Measurements from ENCODE around the gene NEURL1. TPM values are rescaled to one million over a fixed set of nuclear protein-coding genes. Genes with fewer than 3 reads are reported as not detected.

The NEURL1 gene
- total RNA-seq, 1 experiment from 2014 or later = 4.8 TPM

GRCh38 chr10:103592186-103593021 is 98.9 kb downstream of the NEURL1 start:
- H3K27me3 ChIP-seq (ENCODE audit: insufficient read depth, low read depth) = no peaks in the 10 kb centered on the region
- CTCF ChIA-PET = interaction anchor here (0.6 kb wide), 3 partner anchors 107 to 758 kb away, joined by 3 to 6 read pairs (median 4); no protein-coding TSS in a partner anchor
- TF ChIP-seq EZH2 (IDR thresholded peaks at IDR 0.05; ENCODE audit: low read depth) = no peak
- TF ChIP-seq, protein P1, sequence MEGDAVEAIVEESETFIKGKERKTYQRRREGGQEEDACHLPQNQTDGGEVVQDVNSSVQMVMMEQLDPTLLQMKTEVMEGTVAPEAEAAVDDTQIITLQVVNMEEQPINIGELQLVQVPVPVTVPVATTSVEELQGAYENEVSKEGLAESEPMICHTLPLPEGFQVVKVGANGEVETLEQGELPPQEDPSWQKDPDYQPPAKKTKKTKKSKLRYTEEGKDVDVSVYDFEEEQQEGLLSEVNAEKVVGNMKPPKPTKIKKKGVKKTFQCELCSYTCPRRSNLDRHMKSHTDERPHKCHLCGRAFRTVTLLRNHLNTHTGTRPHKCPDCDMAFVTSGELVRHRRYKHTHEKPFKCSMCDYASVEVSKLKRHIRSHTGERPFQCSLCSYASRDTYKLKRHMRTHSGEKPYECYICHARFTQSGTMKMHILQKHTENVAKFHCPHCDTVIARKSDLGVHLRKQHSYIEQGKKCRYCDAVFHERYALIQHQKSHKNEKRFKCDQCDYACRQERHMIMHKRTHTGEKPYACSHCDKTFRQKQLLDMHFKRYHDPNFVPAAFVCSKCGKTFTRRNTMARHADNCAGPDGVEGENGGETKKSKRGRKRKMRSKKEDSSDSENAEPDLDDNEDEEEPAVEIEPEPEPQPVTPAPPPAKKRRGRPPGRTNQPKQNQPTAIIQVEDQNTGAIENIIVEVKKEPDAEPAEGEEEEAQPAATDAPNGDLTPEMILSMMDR (conservative IDR thresholded peaks at IDR 0.05) = peak; percentile 74
- H2AFZ ChIP-seq = no peak overlapping the region
- H3K4me3 ChIP-seq = no peak overlapping the region
- H3K79me2 ChIP-seq (ENCODE audit: low read depth) = no peaks in the 10 kb centered on the region
- H3K9me2 ChIP-seq (ENCODE audit: insufficient read depth) = no peaks in the 10 kb centered on the region
- H3K27ac ChIP-seq = no peak overlapping the region
- POLR2A ChIA-PET (ENCODE audit: unreplicated experiment) = no interaction called here
- no peaks in the 10 kb centered on the region; the same call in 1 of the 2 replicates for H3K4me1 ChIP-seq (replicated peaks; ENCODE audit: insufficient read depth)
- H4K20me1 ChIP-seq (ENCODE audit: insufficient read depth) = no peaks in the 10 kb centered on the region
- intact Hi-C loops (cut with micrococcal nuclease; ENCODE audit: unreplicated experiment) = loop anchor here (1.0 to 10.0 kb wide), 3 partner anchors 100 to 262 kb away; partner anchors contain the start of genes NEURL1 and SH3PXD2A
- no peaks in the 10 kb centered on the region for H3K9me3 ChIP-seq (ENCODE audit: insufficient read depth, low read depth)
- H3K36me3 ChIP-seq (ENCODE audit: low read depth) = no peaks in the 10 kb centered on the region
- peak in 1 of 2 experiments; percentile 41 for DNase-seq
- H3F3A ChIP-seq (ENCODE audit: insufficient read depth, low read depth) = no peaks in the 10 kb centered on the region
- no peak overlapping the region for H3K4me2 ChIP-seq
- no TSS peak for BruUV-seq (replicated peaks)

- Histone ChIP-seq H3K27me3 (ENCODE audit: insufficient read depth, low read depth) (no peaks in the 10 kb centered on the region), H2AFZ (no peak overlapping the region), H3K4me1 (replicated peaks; ENCODE audit: insufficient read depth) (no peaks in the 10 kb centered on the region; the same call in 1 of the 2 replicates), H3F3A (ENCODE audit: insufficient read depth, low read depth) (no peaks in the 10 kb centered on the region), H3K36me3 (ENCODE audit: low read depth) (no peaks in the 10 kb centered on the region), H3K9me3 (ENCODE audit: insufficient read depth, low read depth) (no peaks in the 10 kb centered on the region), H3K4me2 (no peak overlapping the region), H3K27ac (no peak overlapping the region), H3K9me2 (ENCODE audit: insufficient read depth) (no peaks in the 10 kb centered on the region), H3K79me2 (ENCODE audit: low read depth) (no peaks in the 10 kb centered on the region), H3K4me3 (no peak overlapping the region), H4K20me1 (ENCODE audit: insufficient read depth) (no peaks in the 10 kb centered on the region)
- BruUV-seq (replicated peaks) = no TSS peak
- CTCF ChIA-PET = interaction anchor here (0.6 kb wide), 3 partner anchors 108 to 759 kb away, joined by 3 to 6 read pairs (median 4); no protein-coding TSS in a partner anchor
- DNase-seq = no peak
- POLR2A ChIA-PET (ENCODE audit: unreplicated experiment) = no interaction called here
- TF ChIP-seq, protein P1 (conservative IDR thresholded peaks at IDR 0.05) = no peak
- no peak for TF ChIP-seq EZH2 (IDR thresholded peaks at IDR 0.05; ENCODE audit: low read depth)
- intact Hi-C loops (cut with micrococcal nuclease; ENCODE audit: unreplicated experiment) = loop anchor here (5.0 to 10.0 kb wide), 2 partner anchors 101 to 262 kb away; partner anchors contain the start of genes NEURL1 and SH3PXD2A
Measured at GRCh38 chr10:103593022-103593570, 99.6 kb downstream of the NEURL1 start.

DNA sequence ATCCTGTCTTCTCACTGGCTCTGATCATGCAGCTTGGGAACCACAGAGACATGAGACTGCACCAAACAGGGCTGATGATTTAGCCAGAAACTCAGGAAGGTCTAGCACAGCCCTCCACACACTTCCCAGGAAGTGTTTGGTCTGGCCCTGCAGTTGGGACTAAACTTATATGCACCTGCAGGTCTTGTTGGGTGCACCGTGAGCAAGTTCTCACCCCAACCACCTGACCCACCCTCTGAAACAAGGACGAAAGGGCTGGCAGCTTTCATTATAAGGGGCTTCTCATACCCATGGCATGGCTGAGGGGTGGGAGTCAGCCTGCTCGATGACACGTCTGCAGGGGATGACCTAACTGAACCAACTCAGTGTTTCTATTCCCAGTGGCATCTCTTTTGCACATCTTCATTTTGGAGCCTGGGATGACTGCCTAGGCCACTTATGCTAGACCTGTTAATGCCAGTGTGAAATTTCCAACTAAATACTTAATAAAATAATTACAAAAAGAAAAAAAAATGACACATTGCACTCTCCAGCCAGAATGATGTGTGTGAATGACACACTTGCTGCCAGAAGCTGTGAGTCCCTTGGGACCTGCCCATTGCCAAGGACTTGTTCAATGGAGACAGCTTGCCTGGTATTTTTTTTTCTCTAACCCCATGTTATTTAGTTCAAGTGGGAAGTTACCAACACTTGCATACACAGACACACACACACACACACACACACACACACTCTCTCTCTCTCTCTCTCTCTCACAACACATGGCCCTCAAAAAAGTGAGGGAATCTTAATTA is 102.6 kb downstream of the NEURL1 start:
- DNase-seq = no peak
- Histone ChIP-seq H3K9me2 (ENCODE audit: insufficient read depth) (no peaks in the 10 kb centered on the region), H3K27me3 (ENCODE audit: insufficient read depth, low read depth) (no peaks in the 10 kb centered on the region), H4K20me1 (ENCODE audit: insufficient read depth) (no peaks in the 10 kb centered on the region), H3K4me3 (no peak overlapping the region), H3F3A (ENCODE audit: insufficient read depth, low read depth) (no peaks in the 10 kb centered on the region), H3K4me2 (no peak overlapping the region), H2AFZ (no peak overlapping the region), H3K9me3 (ENCODE audit: insufficient read depth, low read depth) (no peaks in the 10 kb centered on the region), H3K4me1 (replicated peaks; ENCODE audit: insufficient read depth) (no peaks in the 10 kb centered on the region; the same call in 1 of the 2 replicates), H3K36me3 (ENCODE audit: low read depth) (no peaks in the 10 kb centered on the region), H3K79me2 (ENCODE audit: low read depth) (no peaks in the 10 kb centered on the region), H3K27ac (no peak overlapping the region)
- POLR2A ChIA-PET (ENCODE audit: unreplicated experiment) = interaction anchor here (0.6 kb wide), 1 partner anchor 28 kb away, joined by 5 read pairs; no protein-coding TSS in a partner anchor
- no TSS peak for BruUV-seq (replicated peaks)
- CTCF ChIA-PET = interaction anchor here (0.6 kb wide), 2 partner anchors 289 to 926 kb away, joined by 3 to 5 read pairs; no protein-coding TSS in a partner anchor
- intact Hi-C loops (cut with micrococcal nuclease; ENCODE audit: unreplicated experiment) = loop anchor here (10.0 kb wide), 1 partner anchor 259 kb away; the partner anchor contains the start of gene SH3PXD2A
- no peak for TF ChIP-seq EZH2 (IDR thresholded peaks at IDR 0.05; ENCODE audit: low read depth)
- TF ChIP-seq, protein P1 (conservative IDR thresholded peaks at IDR 0.05) = no peak
